HepG2 (cell line): ENCODE results near the gene CDC6. TPM values are rescaled to one million over a fixed set of nuclear protein-coding genes. Genes with fewer than 3 reads are reported as not detected.
A peak's percentile ranks its signal among the peaks of the same experiment; 100 is the strongest.

Experiments
- AGO1 ChIP-seq: fragments of 200-400 bp; formaldehyde crosslinking; IDR thresholded peaks from 2 replicates; pipeline ENCODE4 v1.6.1; 2017; ENCODE audit warnings: mild to moderate bottlenecking, low read depth, low read length, moderate library complexity; ENCODE audit not compliant: poor library complexity, severe bottlenecking
- AHDC1 ChIP-seq: sonication (generic); formaldehyde crosslinking; IDR thresholded peaks from 2 replicates; pipeline ENCODE4 v1.5.1; 2020; ENCODE audit warnings: mild to moderate bottlenecking, missing genetic modification reagents, borderline replicate concordance
- CREM ChIP-seq, 2 experiments: sonication (generic) in 1 of 2; formaldehyde crosslinking in 1 of 2; IDR thresholded peaks; 2 replicates each; pipeline versions ENCODE4 v1.4.0 to v1.6.1; 2016 to 2020; ENCODE audit warnings: antibody characterized with exemption in 1 of 2, mild to moderate bottlenecking in 1 of 2, missing genetic modification reagents in 1 of 2
- KDM5B ChIP-seq: sonication (generic); formaldehyde crosslinking; IDR thresholded peaks from 2 replicates; pipeline ENCODE4 v1.4.0; 2020; ENCODE audit warnings: missing genetic modification reagents, mild to moderate bottlenecking, borderline replicate concordance
- NFE2L2 ChIP-seq: fragments of 150-350 bp; IDR thresholded peaks from 2 replicates; pipeline ENCODE4 v1.6.1; 2014; ENCODE audit warnings: low read length
- TFAP4 ChIP-seq: sonication (generic); IDR thresholded peaks from 2 replicates; pipeline ENCODE4 v1.6.1; 2016; ENCODE audit warnings: low read depth, borderline replicate concordance
- ZNF136 ChIP-seq: sonication (generic); formaldehyde crosslinking; IDR thresholded peaks from 2 replicates; pipeline ENCODE4 v1.8.1; 2022; ENCODE audit warnings: low read depth, mild to moderate bottlenecking, moderate library complexity, missing genetic modification reagents
- ZNF17 ChIP-seq: sonication (generic); formaldehyde crosslinking; IDR thresholded peaks from 2 replicates; pipeline ENCODE4 v1.5.0; 2020; ENCODE audit warnings: mild to moderate bottlenecking, missing genetic modification reagents
- ZNF276 ChIP-seq: sonication (generic); formaldehyde crosslinking; IDR thresholded peaks from 2 replicates; pipeline ENCODE4 v1.4.0; 2020; ENCODE audit warnings: mild to moderate bottlenecking, low read depth, missing genetic modification reagents
- ZNF747 ChIP-seq: sonication (generic); formaldehyde crosslinking; IDR thresholded peaks from 2 replicates; pipeline ENCODE4 v1.8.1; 2023; ENCODE audit warnings: missing genetic modification reagents, mild to moderate bottlenecking, borderline replicate concordance
- ZNF749 ChIP-seq: sonication (generic); formaldehyde crosslinking; IDR thresholded peaks from 2 replicates; pipeline ENCODE4 v1.8.0; 2022; ENCODE audit warnings: mild to moderate bottlenecking, missing genetic modification reagents, moderate library complexity, borderline replicate concordance
- ZNF83 ChIP-seq: sonication (generic); formaldehyde crosslinking; IDR thresholded peaks from 2 replicates; pipeline ENCODE4 v1.4.0; 2020; ENCODE audit warnings: missing genetic modification reagents, mild to moderate bottlenecking, borderline replicate concordance
- polyA plus RNA-seq, 8 experiments: library from polyadenylated mRNA; depleted of rRNA in 3 of 8; stranded (reverse) in 7 of 8; unstranded in 1 of 8; fragments of >200 nt; fragmentation: Illumina TruSeq in 4 of 8; extraction: Trizol in 4 of 8; gene quantifications; 2 replicates each; pipeline versions ENCODE4 v1.2.1 to v1.2.3, GENCODE V29; 2011 to 2016; ENCODE audit warnings: low read depth in 4 of 8, missing spikeins in 1 of 8, mixed read lengths in 1 of 8; ENCODE audit not compliant: insufficient read depth in 1 of 8
- total RNA-seq, 5 experiments: library from RNA; depleted of rRNA; stranded (reverse); fragments of >200 nt; fragmentation: Illumina TruSeq; extraction: Trizol; gene quantifications; 2 replicates each; pipeline ENCODE4 v1.2.3, GENCODE V29; 2016; ENCODE audit warnings: low read depth in 1 of 5

Gene CDC6
- total and polyA plus RNA-seq, 2 of the 13 experiments (the other 11 are each of a cell fraction or from before 2014, with no cell fraction given), result 17.4 to 114 TPM

DNA sequence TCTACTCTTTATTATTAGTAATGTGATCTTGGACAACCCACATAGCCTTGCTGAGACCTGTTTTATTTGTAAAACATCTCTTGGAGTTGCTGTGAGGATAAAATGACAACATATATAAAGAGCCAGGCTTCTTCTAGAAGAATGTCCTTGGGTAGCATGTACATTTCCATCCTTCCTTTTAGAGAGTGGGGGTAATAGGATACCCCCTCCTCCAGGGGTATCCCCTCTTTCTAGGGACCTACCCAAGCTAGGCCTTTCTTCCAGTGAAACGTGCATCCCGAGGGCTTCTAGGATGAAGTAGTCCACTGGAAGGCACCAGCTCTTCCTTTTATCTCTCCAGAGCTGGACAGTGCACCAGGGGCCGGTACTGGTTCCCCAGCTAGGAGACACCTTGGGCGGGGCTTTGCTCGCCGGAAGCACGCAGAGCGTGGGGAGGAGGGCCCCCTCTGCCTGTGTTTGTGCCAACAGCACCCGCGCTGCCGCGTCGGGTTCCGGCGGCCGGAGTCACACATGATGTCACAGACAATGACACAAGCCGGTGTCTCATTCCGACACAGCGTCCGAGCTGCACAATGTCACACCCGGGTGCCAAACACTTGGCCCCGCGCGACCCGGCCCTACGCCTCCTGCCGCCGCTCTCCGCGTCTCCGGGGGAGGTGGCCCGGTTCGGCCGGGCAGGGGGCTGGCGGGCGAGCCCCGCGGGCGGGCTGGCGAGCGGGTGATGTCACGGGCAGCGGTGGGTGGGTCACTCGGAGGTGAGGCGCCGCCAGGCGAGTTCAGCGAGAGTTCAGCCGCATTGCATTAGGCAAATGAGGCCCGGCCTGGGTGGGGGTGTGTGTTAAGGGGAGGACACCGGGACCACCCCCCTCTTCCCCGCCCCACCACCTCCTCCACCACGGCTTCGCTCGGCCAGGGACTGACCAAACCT, 53.5 kb downstream of the CDC6 start (continued):
- TF ChIP-seq ZNF276 (CRISPR knock-in tag) (peak; percentile 26; the same call in 1 of the 2 replicates), AGO1 (no peak), ZNF83 (CRISPR knock-in tag) (peak; percentile 88; the same call in 1 of the 2 replicates), ZNF17 (CRISPR knock-in tag) (no peak), ZNF747 (CRISPR knock-in tag) (0 out of 2 replicates have a peak, but pooled peaks have one; percentile 50), ZNF136 (0 out of 2 replicates have a peak, but pooled peaks have one; percentile 6), AHDC1 (CRISPR knock-in tag) (no peak), TFAP4 (peak; percentile 40; the same call in 1 of the 2 replicates), CREM (IDR thresholded peaks at IDR 0.05) (peak; percentile 71), CREM (CRISPR knock-in tag; IDR thresholded peaks at IDR 0.05) (peak; percentile 51; the same call in 1 of the 2 replicates), KDM5B (CRISPR knock-in tag) (peak; percentile 89), NFE2L2 (no peak), ZNF749 (no peak)
